ENCODE measurements around the gene CORO2B.

GRCh38 chr15:68593828-68594532, 15.2 kb downstream of the CORO2B start:
- TF ChIP-seq, protein P1, sequence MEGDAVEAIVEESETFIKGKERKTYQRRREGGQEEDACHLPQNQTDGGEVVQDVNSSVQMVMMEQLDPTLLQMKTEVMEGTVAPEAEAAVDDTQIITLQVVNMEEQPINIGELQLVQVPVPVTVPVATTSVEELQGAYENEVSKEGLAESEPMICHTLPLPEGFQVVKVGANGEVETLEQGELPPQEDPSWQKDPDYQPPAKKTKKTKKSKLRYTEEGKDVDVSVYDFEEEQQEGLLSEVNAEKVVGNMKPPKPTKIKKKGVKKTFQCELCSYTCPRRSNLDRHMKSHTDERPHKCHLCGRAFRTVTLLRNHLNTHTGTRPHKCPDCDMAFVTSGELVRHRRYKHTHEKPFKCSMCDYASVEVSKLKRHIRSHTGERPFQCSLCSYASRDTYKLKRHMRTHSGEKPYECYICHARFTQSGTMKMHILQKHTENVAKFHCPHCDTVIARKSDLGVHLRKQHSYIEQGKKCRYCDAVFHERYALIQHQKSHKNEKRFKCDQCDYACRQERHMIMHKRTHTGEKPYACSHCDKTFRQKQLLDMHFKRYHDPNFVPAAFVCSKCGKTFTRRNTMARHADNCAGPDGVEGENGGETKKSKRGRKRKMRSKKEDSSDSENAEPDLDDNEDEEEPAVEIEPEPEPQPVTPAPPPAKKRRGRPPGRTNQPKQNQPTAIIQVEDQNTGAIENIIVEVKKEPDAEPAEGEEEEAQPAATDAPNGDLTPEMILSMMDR (IDR thresholded peaks at IDR 0.05) = no peak
- TF ChIP-seq POLR2A (IDR thresholded peaks at IDR 0.05) = no peak
